Endothelial cell of umbilical vein (primary cell): ENCODE results near the gene MED15. TPM values are rescaled to one million over a fixed set of nuclear protein-coding genes. Genes with fewer than 3 reads are reported as not detected.
A peak's percentile ranks its signal among the peaks of the same experiment; 100 is the strongest.

Source experiments
- BruUV-seq: library from RNA; stranded (reverse); fragments of 400-500 nt; replicated peaks from 2 replicates; lab custom pipeline; 2021; lab: Mats Ljungman, UMichigan
- CTCF ChIA-PET: fragments of 300-600, 350-600 bp; sonication (Branson Sonifier 250); formaldehyde crosslinking; loops from one replicate; lab custom pipeline; 2021; ENCODE audit warnings: antibody characterized with exemption, inconsistent platforms; lab: Charles Lee
- POLR2A ChIA-PET: fragments of 300-600, 350-600 bp; sonication (Branson Sonifier 250); formaldehyde crosslinking; loops from one replicate; lab custom pipeline; 2021; ENCODE audit warnings: antibody characterized with exemption, inconsistent platforms; lab: Charles Lee
- DNase-seq: peaks from one replicate; pipeline ENCODE4 v3.0.0-alpha.2; 2011; ENCODE audit warnings: low read depth, low spot score
- FAIRE-seq: peaks from 2 replicates; lab custom pipeline; 2011; peaks lifted over from hg19 to GRCh38; lab: Jason Lieb, UNC
- H2AFZ ChIP-seq: 2 replicates; pipeline ENCODE4 v1.6.0; 2012; ENCODE audit warnings: low read depth, low read length, control low read depth, inconsistent platforms
- H3K27ac ChIP-seq: 2 replicates; pipeline ENCODE4 v1.5.1; 2011; ENCODE audit warnings: low read depth, mild to moderate bottlenecking, control low read depth, low read length, moderate library complexity; ENCODE audit not compliant: insufficient read depth
- H3K27me3 ChIP-seq, 2 experiments: 2 replicates each; pipeline versions ENCODE4 v1.6.0 to v1.6.1; 2011; ENCODE audit warnings: low read length in 2 of 2, mixed read lengths in 1 of 2; ENCODE audit not compliant: control insufficient read depth in 2 of 2, insufficient read depth in 2 of 2
- H3K36me3 ChIP-seq, 2 experiments: 2 replicates in 1 of 2; 3 replicates in 1 of 2; pipeline ENCODE4 v1.5.1; 2011; ENCODE audit warnings: low read length in 2 of 2, mild to moderate bottlenecking in 1 of 2, moderate library complexity in 1 of 2; ENCODE audit not compliant: control insufficient read depth in 2 of 2, insufficient read depth in 2 of 2; ENCODE audit errors: extremely low read depth in 1 of 2
- H3K4me1 ChIP-seq: 3 replicates; pipeline ENCODE4 v1.5.1; 2011; ENCODE audit warnings: mild to moderate bottlenecking, low read length; ENCODE audit not compliant: control insufficient read depth, insufficient read depth; ENCODE audit errors: extremely low read depth
- H3K4me2 ChIP-seq: 2 replicates; pipeline ENCODE4 v1.6.1; 2011; ENCODE audit warnings: low read length, control low read depth, mixed read lengths; ENCODE audit not compliant: insufficient read depth
- H3K4me3 ChIP-seq, 3 experiments: fragments of 200-600 bp in 1 of 3; sonication (generic), shearing (Covaris generic) in 1 of 3; replicated peaks in 1 of 3; 2 replicates each; pipeline ENCODE4 v1.5.1; 2011 to 2016; ENCODE audit warnings: control low read depth in 3 of 3, low read length in 3 of 3, mild to moderate bottlenecking in 2 of 3, inconsistent platforms in 1 of 3, low read depth in 1 of 3, moderate library complexity in 1 of 3; ENCODE audit not compliant: insufficient read depth in 1 of 3
- H3K79me2 ChIP-seq: 2 replicates; pipeline ENCODE4 v1.6.0; 2012; ENCODE audit warnings: low read length, inconsistent platforms; ENCODE audit not compliant: control insufficient read depth, insufficient read depth
- H3K9ac ChIP-seq: replicated peaks from 2 replicates; pipeline ENCODE3; 2011; ENCODE audit warnings: low read length, control low read depth; ENCODE audit not compliant: insufficient read depth; ENCODE audit errors: extremely low read depth
- H3K9me1 ChIP-seq: replicated peaks from 3 replicates; pipeline ENCODE4 v1.6.0; 2011; ENCODE audit warnings: mild to moderate bottlenecking, low read length; ENCODE audit not compliant: control insufficient read depth, insufficient read depth; ENCODE audit errors: extremely low read depth
- H3K9me3 ChIP-seq: replicated peaks from 2 replicates; pipeline ENCODE4 v1.5.1; 2012; ENCODE audit warnings: low read length, inconsistent platforms; ENCODE audit not compliant: control insufficient read depth, insufficient read depth
- H4K20me1 ChIP-seq: replicated peaks from 2 replicates; pipeline ENCODE3; 2011; ENCODE audit warnings: mild to moderate bottlenecking, low read length; ENCODE audit not compliant: control insufficient read depth, insufficient read depth; ENCODE audit errors: extremely low read depth
- CTCF ChIP-seq, 2 donors: IDR thresholded peaks; 1 replicate in 1 of 2; 2 replicates in 1 of 2; pipeline ENCODE4 v1.5.1; 2011; ENCODE audit warnings: low read length in 2 of 2, mild to moderate bottlenecking in 2 of 2, moderate library complexity in 2 of 2, control low read depth in 1 of 2, inconsistent platforms in 1 of 2, low read depth in 1 of 2; ENCODE audit not compliant: insufficient read depth in 1 of 2; ENCODE audit errors: extremely low read depth in 1 of 2
- EZH2 ChIP-seq: IDR thresholded peaks from 2 replicates; pipeline ENCODE4 v1.6.1; 2012; ENCODE audit warnings: borderline replicate concordance, low read depth, mild to moderate bottlenecking, moderate library complexity, low read length, inconsistent platforms; ENCODE audit not compliant: severe bottlenecking
- FOS ChIP-seq: IDR thresholded peaks from 2 replicates; pipeline ENCODE4 v1.6.1; 2011; ENCODE audit warnings: mild to moderate bottlenecking, low read length, moderate library complexity, borderline replicate concordance; ENCODE audit not compliant: insufficient read depth
- GATA2 ChIP-seq: IDR thresholded peaks from 2 replicates; pipeline ENCODE4 v1.7.0; 2011; ENCODE audit warnings: low read depth, mild to moderate bottlenecking, moderate library complexity, mixed read lengths, low read length; ENCODE audit not compliant: insufficient read length, insufficient read depth
- JUN ChIP-seq: IDR thresholded peaks from 2 replicates; pipeline ENCODE4 v1.6.1; 2011; ENCODE audit warnings: borderline replicate concordance, low read depth; ENCODE audit not compliant: insufficient read length, insufficient read depth
- MAX ChIP-seq: IDR thresholded peaks from 2 replicates; pipeline ENCODE4 v1.6.1; 2011; ENCODE audit not compliant: insufficient read depth, insufficient read length
- MYC ChIP-seq: IDR thresholded peaks from one replicate; pipeline ENCODE4 v1.6.1; 2011; ENCODE audit warnings: mild to moderate bottlenecking, low read depth, low read length
- POLR2A ChIP-seq: IDR thresholded peaks from 2 replicates; pipeline ENCODE4 v1.6.1; 2012; ENCODE audit warnings: low read depth, mild to moderate bottlenecking, control low read depth, low read length
- POLR2AphosphoS5 ChIP-seq: IDR thresholded peaks from 2 replicates; pipeline ENCODE4 v1.6.1; 2012; ENCODE audit warnings: low read depth, mild to moderate bottlenecking, control low read depth, low read length, moderate library complexity; ENCODE audit not compliant: insufficient read depth
- dilution Hi-C: fragments of 300-500 bp; cut with MboI; formaldehyde crosslinking; loops from one replicate; pipeline ENCODE4 v1.15.0; 2019; ENCODE audit warnings: low sequenced_read_pairs; ENCODE audit not compliant: extremely low pct_ligation_motif_present
- intact Hi-C: fragments of 100-400 bp; cut with micrococcal nuclease; formaldehyde crosslinking; loops from one replicate; pipeline ENCODE4 v1.10.0; 2022
- polyA plus RNA-seq, 4 experiments: library from polyadenylated mRNA; depleted of rRNA in 3 of 4; stranded (reverse) in 3 of 4; unstranded in 1 of 4; fragments of >200 nt; gene quantifications; 2 replicates each; pipeline versions ENCODE4 v1.2.1 to v1.2.3, GENCODE V29; 2011 to 2012; ENCODE audit warnings: missing spikeins in 1 of 4
- total RNA-seq: library from RNA; stranded (reverse); gene quantifications from 2 replicates; pipeline ENCODE4 v1.2.3, GENCODE V29; 2021

MED15 gene
- total and polyA plus RNA-seq, 2 donors (not counting 3 experiments of a cell fraction or from before 2014, with no cell fraction given) = 68.1 to 138 TPM

GRCh38 chr22:20552443-20553401, 45.3 kb downstream of the MED15 start:
- Histone ChIP-seq H3K27ac (peak overlapping the region; percentile 80), H3K9me3 (no peaks in the 10 kb centered on the region), H3K4me2 (peak overlapping the region; percentile 47), H4K20me1 (peaks cover 4% of the 10 kb centered on the region), H3K4me1 (peaks cover 64% of the 10 kb centered on the region), H3K79me2 (peaks cover 87% of the 10 kb centered on the region), H3K27me3 (no peaks in the 10 kb centered on the region), H3K9ac (peak overlapping the region; percentile 12), H3K9me1 (no peaks in the 10 kb centered on the region), H3K36me3 (peaks cover 14 to 15% of the 10 kb centered on the region in 2 experiments), H3K4me3 (no peak overlapping the region), H2AFZ (no peak overlapping the region)
- no peak for TF ChIP-seq FOS
- no peak for TF ChIP-seq POLR2A
- no peak for TF ChIP-seq POLR2AphosphoS5
- TF ChIP-seq GATA2 = no peak
- TF ChIP-seq CTCF (IDR thresholded peaks at IDR 0.05; ENCODE audit: extremely low read depth in 1 of 2, insufficient read depth in 1 of 2, low read depth in 1 of 2, low read length in 2 of 2) = no peak
- no peak for TF ChIP-seq MAX
- no peak for TF ChIP-seq MYC
- no peak for TF ChIP-seq EZH2
- TF ChIP-seq JUN = no peak
- DNase-seq (peak; percentile 91), FAIRE-seq (peak; percentile 86)
- intact Hi-C loops = no loop called here
- BruUV-seq = no TSS peak
- ChIA-PET CTCF (interaction anchor here (0.9 to 5.0 kb wide), 9 partner anchors 12 to 134 kb away, joined by 3 to 36 read pairs (median 3); no protein-coding TSS in a partner anchor), POLR2A (no interaction called here)
- dilution Hi-C loops = no loop called here
